Esophagus squamous epithelium (tissue), 5 donors: Measurements from ENCODE around the gene EPHA2. TPM values are rescaled to one million over a fixed set of nuclear protein-coding genes. Genes with fewer than 3 reads are reported as not detected.
A peak's percentile ranks its signal among the peaks of the same experiment; 100 is the strongest.

ENCODE experiments used
- DNase-seq: peaks from one replicate; lab custom pipeline; 2025; lab: John Stamatoyannopoulos, UW
- H3K27ac ChIP-seq, 4 donors: fragments of 200-600 bp; sonication (generic); one replicate each; pipeline ENCODE4 v1.5.1; 2016 to 2019; ENCODE audit warnings: mild to moderate bottlenecking in 1 of 4
- H3K27me3 ChIP-seq, 4 donors: fragments of 200-600 bp; sonication (generic); 1 replicate in 3 of 4; 2 replicates in 1 of 4; pipeline versions ENCODE4 v1.5.1 to v1.6.0; 2017 to 2021; ENCODE audit warnings: antibody characterized with exemption in 1 of 4
- H3K36me3 ChIP-seq, 3 donors: fragments of 200-600 bp; sonication (generic); one replicate each; pipeline ENCODE4 v1.5.1; 2016 to 2019
- H3K4me1 ChIP-seq, 3 donors: fragments of 200-600 bp; sonication (generic); one replicate each; pipeline ENCODE4 v1.5.1; 2017 to 2019
- H3K4me3 ChIP-seq, 4 donors: fragments of 200-600 bp; sonication (generic); 1 replicate in 3 of 4; 2 replicates in 1 of 4; pipeline ENCODE4 v1.5.1; 2016 to 2019; ENCODE audit warnings: mild to moderate bottlenecking in 2 of 4, moderate library complexity in 1 of 4
- H3K9me3 ChIP-seq, 3 donors: fragments of 200-600 bp; sonication (generic); one replicate each; pipeline ENCODE4 v1.5.1; 2016 to 2019
- CTCF ChIP-seq, 6 experiments: fragments of 450-650 bp in 4 of 6; fragments of 200-600 bp in 2 of 6; sonication (generic) in 2 of 6; IDR thresholded peaks; one replicate each; pipeline ENCODE4 v1.5.1; 2016 to 2019; ENCODE audit warnings: antibody characterized with exemption in 6 of 6, mild to moderate bottlenecking in 4 of 6, moderate library complexity in 4 of 6
- POLR2A ChIP-seq, 4 donors: fragments of 450-650 bp; IDR thresholded peaks; one replicate each; pipeline ENCODE4 v1.6.1; 2017; ENCODE audit warnings: antibody characterized with exemption in 4 of 4, mild to moderate bottlenecking in 4 of 4, moderate library complexity in 3 of 4
- WGBS, 2 donors: methylation state at CpG; one replicate each; pipeline ENCODE4 v1.1.5; 2018; 5-methylcytosine and 5-hydroxymethylcytosine counted together
- intact Hi-C: fragments of 100-400 bp; cut with DNase I; formaldehyde crosslinking; loops from one replicate; pipeline ENCODE4 v1.15.0; 2022
- total RNA-seq, 4 donors: library from RNA; depleted of rRNA; stranded (reverse); fragments of >200 nt; gene quantifications; one replicate each; pipeline ENCODE4 v1.1.0, GENCODE V29; 2016
- donor health status: DM: yes; HTN: yes; CAD: no.

EPHA2 gene
- total RNA-seq, 4 donors from 2014 or later, result 87.5 to 225 (median 137) TPM

- peaks cover 12 to 64% (median 28%) of the 10 kb centered on the region in 3 donors for H3K36me3 ChIP-seq
- TF ChIP-seq POLR2A (IDR thresholded peaks at IDR 0.05) (no peak), CTCF (IDR thresholded peaks at IDR 0.05) (no peak)
- H3K27me3 ChIP-seq, result no peaks in the 10 kb centered on the region
- peak overlapping the region; percentile 9 to 51 (median 32) for H3K4me3 ChIP-seq
- no peaks in the 10 kb centered on the region for H3K9me3 ChIP-seq
- H3K27ac ChIP-seq, result peak overlapping the region; percentile 87 to 91 (median 89)
- no peak for DNase-seq
- H3K4me1 ChIP-seq, result peaks cover 55 to 100% (median 67%) of the 10 kb centered on the region in 3 donors
- 30% methylated on average over 14 of the region's 26 CpGs; no CpG with 5 or more reads in 1 of the 2 donors for WGBS, 2 donors
- intact Hi-C loops, result no loop called here
Measured at GRCh38 chr1:16145662-16146278, 10.1 kb downstream of the EPHA2 start.

- peak in 1 of 6 experiments; percentile 7 for TF ChIP-seq CTCF (IDR thresholded peaks at IDR 0.05)
- TF ChIP-seq POLR2A (IDR thresholded peaks at IDR 0.05), result no peak
- Histone ChIP-seq H3K27ac (peak overlapping the region; percentile 87 to 91 (median 89)), H3K4me3 (peak overlapping the region; percentile 9 to 51 (median 32)), H3K4me1 (peaks cover 60 to 100% (median 67%) of the 10 kb centered on the region in 3 donors), H3K36me3 (peaks cover 12 to 64% (median 32%) of the 10 kb centered on the region in 3 donors), H3K9me3 (no peaks in the 10 kb centered on the region), H3K27me3 (no peaks in the 10 kb centered on the region)
- DNase-seq, result no peak
- 0 to 30% methylated on average over 2 to 4 of the region's 19 CpGs for WGBS, 2 donors
- intact Hi-C loops, result no loop called here
Measured at GRCh38 chr1:16145030-16145661, 10.7 kb downstream of the EPHA2 start.

DNA sequence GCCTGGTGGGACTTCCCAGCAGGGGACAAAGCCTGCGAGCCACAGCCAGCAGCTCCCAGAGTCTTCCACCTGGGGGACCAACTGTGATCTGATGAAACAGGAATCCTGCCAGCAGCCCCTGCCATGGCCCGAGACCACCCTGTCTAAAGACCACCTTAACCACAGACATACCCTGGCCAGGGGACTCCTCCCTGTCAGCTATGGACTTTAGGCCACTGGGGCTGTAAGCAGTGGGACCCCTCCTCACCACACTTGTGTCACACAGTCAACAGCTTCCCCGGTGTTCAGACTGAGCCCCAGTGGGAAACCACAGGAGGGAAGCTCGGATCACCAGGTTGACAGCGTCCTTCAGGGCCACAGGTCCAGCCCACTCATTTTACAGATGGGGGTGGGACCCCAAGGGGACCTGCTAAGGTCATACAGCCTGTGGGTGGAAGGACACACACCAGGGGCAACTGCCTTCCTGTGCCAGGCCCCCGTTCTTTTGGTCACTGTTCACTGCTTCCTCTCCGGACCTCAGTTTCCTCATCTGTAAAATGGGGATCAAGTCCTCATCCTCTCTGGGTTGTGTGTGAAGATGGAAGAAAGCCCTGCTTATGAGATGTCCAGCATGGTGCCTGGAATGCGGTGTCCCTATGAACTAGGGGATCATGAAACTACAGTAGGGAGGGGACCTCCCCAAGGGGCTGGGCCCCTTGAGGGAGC, 11.4 kb downstream of the EPHA2 start:
- Histone ChIP-seq H3K27ac (peak overlapping the region; percentile 87 to 91 (median 89)), H3K9me3 (no peaks in the 10 kb centered on the region), H3K4me3 (peak overlapping the region; percentile 3 to 51 (median 32)), H3K4me1 (peaks cover 63 to 100% (median 73%) of the 10 kb centered on the region in 3 donors), H3K27me3 (no peaks in the 10 kb centered on the region), H3K36me3 (peaks cover 12 to 64% (median 32%) of the 10 kb centered on the region in 3 donors)
- no peak for DNase-seq
- TF ChIP-seq CTCF (IDR thresholded peaks at IDR 0.05), result no peak
- intact Hi-C loops, result no loop called here
- 17 to 60% methylated on average over 1 to 2 of the region's 8 CpGs for WGBS, 2 donors

- intact Hi-C loops, result no loop called here
Measured at GRCh38 chr1:16143566-16144324, 12.1 kb downstream of the EPHA2 start.

More at GRCh38 chr1:16143566-16144324, 12.1 kb downstream of the EPHA2 start:
- Histone ChIP-seq H3K36me3 (peaks cover 9 to 64% (median 32%) of the 10 kb centered on the region in 3 donors), H3K4me1 (peaks cover 63 to 100% (median 80%) of the 10 kb centered on the region in 3 donors), H3K27ac (peak overlapping the region; percentile 87 to 91 (median 89)), H3K4me3 (peak overlapping the region in 3 of 4 donors; percentile 13 to 34 (median 29)), H3K27me3 (no peaks in the 10 kb centered on the region), H3K9me3 (no peaks in the 10 kb centered on the region)
- no peak for DNase-seq
- WGBS, 2 donors, result 14 to 60% methylated on average over 6 of the region's 18 CpGs
- no peak for TF ChIP-seq CTCF (IDR thresholded peaks at IDR 0.05)
- TF ChIP-seq POLR2A (IDR thresholded peaks at IDR 0.05), result peak in 1 of 4 donors; percentile 15
